Stimulated activated CD4-positive, alpha-beta T cell treated with anti-CD3 and anti-CD28 coated beads, Interleukin-2, amount 100 ng/mL, for 48 hours (primary cell): ENCODE results near the gene IGFN1.

Experiments used
- DNase-seq, 2 donors: peaks; one replicate each; pipeline ENCODE4 v3.0.0-alpha.2; 2020

The IGFN1 gene

DNA sequence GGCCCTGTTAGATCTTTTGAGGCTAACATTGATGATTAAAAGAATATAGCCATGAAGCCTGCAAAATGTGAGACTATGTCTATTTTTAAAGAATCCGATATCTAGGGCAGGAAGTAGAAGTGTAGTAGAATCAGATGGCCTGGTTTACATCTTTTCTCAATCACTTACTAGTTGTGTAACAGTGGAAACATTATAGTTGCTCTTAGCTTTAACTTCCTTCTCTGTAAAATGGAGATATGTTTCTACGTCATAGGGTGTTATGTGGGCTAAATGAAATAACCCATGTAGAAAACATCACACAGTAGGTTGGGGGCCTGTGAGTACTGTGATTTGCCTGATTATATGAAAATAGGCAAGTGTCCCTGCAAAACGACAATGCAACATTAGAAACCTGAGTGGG lies 4.4 kb upstream of the IGFN1 start:
- DNase-seq = no peak

DNA sequence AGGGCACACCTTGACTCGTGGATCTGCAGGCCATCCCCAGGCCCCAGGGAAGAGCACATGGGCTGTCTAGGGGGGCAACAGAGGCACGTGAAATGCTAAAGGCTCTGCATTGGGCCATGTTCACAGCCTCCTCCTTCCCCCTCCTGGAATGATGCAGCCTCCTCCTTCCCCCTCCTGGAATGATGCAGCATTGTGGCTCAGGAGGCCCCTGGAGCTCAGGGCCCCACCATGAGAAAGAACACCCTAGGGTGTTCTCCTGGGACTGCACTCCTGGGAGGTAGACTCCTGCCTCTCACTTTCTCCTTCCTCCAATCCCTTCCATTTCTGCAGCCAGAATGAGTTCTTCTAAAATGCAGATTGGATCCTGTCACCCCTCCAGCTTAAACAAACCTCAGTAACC lies 1.5 kb upstream of the IGFN1 start:
- no peak for DNase-seq

DNA sequence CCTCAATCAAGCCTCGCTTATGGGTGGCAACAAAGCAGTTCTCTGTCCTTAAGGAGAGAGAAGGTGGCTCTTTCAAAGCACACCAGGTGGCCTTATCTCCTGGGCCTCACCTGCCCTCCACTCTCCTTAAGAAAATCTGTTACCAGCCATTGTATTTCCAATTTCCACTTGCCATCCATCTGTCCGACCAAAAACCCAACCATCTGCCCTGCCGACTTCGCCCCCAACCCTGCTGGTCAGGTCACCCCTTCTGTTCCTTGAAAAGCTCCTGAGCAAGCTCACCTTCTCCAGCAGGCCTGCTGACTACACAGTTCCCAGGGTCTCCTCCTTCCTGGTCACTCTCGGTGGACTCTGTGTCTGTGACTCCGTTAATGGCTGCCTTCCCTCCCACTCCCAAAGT lies 619 bp upstream of the IGFN1 start:
- no peak for DNase-seq

DNA sequence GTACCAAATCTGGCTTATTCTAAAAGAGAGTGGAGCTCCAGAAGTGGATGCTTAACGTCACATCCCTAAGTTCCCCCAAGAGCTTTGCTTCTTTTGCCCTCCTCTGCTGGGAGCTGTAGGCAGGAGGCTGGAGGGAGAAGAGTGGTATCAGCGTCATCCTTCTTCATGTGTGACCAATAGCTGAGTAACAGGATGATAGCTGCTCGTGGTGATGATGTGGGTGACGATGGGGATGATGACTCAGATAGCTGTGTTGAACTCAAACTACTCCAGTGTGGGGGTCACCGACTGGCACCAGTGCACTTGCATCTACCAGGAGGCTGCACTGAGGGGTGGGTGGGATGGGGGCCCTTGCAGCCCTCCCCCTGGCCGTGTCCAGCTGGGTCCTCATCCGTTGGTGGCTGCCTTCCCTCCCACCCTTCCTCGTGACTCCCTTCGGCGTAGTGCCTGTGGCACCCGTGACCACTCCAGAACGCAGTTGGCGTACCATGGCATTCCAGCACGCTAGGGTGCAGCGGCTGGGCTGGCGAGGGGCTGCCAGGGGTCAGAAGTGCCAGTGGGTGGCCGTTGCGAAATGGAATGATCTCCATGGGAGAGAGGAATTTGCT lies 1.1 kb downstream of the IGFN1 start:
- peak; percentile 17 to 35 for DNase-seq

DNA sequence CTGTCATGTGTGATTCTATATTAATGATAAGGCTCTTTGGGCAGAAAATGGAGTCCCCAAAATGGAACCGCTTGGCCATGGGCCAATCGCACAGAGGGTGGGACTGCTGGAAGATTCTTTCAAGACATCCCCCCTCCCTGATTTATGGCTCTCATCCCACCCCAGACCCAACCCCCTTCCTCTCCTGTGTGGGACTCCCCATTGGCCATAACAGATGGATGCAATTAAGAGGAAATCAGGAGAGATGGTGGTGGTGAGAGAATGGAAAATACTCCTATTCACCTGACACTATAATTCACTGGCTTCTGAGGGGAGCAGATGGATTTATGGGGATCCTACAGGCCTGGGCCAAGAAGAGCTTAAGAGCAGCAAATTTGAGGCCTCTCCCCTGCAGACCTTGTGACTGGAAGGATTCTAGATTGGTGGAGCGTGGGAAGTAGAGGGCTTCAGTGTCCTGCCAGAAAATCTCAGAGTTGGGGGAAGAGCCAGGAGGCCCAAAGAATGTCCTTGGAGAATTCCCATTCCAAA lies 1.7 kb downstream of the IGFN1 start:
- DNase-seq = no peak

DNA sequence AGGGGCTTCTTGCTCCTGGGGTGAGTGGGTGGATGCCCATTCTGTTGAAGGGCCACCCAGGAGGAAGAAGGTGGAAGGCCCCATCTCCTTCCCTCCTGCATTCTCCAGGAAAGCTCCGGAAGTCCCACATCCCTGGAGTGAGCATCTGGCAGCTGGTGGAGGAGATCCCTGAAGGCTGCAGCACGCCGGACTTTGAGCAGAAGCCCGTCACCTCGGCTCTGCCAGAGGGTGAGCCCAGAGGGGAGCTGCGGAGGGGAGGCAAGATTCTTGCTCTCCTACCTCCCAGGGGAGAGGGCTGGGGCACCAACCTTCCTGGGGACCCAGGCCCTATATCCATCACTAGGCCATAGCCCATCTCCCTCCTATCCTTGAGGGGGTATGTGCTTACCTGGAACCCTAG lies 3.4 kb downstream of the IGFN1 start:
- no peak for DNase-seq

DNA sequence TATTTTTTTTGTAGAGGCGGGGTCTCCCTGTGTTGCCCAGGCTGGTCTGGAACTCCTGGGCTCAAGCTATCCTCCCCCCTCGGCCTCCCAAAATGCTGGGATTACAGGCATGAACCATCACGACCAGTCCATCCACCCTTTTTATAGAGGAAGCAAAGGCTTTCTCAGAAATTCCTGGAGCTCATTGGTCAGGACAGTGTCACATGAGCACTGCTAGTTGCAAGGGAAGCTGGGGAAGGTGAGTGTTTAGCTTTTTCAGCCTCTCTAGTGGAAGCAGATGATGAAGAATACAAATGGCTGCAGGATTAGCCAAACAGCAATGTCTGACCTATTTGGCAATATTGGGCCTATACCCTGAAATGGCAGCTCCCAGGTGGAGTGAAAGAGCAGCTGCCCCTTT lies 8.0 kb downstream of the IGFN1 start:
- no peak for DNase-seq

DNA sequence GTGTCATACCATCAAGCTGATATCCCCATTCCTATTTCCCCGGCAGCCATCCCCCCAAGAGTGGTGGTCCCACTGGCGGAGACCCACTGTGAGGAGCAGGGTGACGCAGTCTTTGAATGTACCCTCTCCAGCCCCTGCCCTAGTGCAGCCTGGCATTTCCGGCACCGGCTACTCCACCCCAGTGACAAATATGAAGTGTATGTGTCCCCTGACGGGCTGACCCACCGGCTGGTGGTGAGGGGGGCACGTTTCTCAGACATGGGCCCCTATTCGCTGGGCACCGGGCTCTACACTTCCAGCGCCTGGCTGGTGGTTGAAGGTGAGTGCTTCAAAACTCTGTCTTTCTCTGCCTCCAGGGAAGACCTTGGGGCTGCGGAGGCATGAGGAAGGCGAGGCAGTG lies 14.4 kb downstream of the IGFN1 start:
- no peak for DNase-seq

DNA sequence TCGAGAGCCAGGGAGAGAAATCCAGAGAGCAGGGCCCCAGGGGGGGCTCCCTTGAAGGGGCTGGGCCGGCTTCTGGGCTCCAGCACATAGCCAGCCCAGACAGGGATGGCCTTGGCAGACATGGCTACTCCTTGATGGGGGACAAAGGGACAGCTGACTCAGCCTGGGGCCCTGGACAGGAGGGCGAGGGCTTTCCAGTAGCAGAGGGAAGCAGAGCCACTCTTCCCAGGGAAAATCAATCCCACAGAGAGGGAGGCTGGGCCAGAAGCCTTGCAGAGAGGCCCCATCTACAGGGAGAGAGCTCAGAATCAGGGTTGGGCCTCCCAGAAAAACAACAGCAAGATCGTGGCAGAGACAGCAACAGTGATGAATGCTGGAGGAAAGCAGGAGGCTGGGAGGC lies 15.6 kb downstream of the IGFN1 start:
- no peak for DNase-seq

DNA sequence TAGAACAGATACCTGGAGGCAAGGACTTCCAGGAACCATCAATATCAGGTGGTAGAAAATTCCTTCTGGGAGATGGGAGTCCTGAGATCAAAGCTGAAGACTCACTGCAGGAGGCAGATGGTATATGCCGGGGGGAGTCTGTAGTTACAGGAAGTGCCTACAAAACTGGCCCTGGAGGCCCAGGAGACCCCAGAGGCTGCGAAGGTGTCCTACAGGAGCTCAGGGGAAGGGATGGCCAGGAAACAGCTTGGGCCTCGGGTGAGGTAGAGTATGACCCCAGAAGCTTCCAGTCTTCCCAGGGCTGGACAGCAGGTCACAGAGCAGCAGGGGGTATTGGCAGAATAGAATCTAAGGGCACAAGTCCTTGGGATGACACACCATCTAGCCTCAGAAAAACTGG lies 16.4 kb downstream of the IGFN1 start:
- DNase-seq = no peak

DNA sequence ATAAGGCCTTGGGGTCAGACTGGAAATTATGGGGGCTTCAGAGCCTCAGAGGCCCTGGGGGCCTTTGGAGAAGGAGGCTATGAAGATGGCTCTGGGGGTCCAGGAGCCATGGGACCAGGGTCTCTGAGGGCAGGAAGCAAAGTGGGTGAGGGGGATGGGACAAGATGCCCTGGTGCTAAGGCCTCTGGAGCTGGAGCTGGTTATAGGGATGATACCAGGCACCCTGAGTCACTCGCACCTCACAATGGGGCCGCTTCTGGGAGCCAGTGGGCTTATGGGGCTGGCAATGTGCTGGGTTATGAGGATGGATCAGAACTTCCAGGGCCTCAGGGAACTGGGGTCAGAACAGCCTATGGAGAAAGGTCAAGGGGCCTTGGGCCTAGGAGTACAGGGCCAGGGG lies 17.6 kb downstream of the IGFN1 start:
- DNase-seq = no peak

DNA sequence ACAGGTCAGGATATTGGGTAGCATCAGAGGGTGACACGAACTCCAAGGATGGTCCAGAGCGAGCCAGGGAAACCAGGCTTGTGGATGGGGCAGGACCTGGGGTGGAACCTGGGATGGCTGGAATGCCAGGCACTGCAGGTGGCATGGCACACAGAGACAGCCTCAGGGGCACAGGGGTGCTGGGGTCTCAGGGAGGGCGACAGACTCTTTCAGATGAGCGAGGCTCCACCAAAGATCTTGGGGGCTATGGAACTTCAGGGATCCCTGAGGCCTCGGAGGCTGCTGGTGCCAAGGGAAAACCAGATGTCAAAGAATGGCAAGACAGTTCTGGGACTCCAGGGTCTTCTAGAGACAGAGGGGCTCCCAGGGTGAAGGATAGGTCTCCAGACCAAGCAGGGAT lies 21.4 kb downstream of the IGFN1 start:
- no peak for DNase-seq

DNA sequence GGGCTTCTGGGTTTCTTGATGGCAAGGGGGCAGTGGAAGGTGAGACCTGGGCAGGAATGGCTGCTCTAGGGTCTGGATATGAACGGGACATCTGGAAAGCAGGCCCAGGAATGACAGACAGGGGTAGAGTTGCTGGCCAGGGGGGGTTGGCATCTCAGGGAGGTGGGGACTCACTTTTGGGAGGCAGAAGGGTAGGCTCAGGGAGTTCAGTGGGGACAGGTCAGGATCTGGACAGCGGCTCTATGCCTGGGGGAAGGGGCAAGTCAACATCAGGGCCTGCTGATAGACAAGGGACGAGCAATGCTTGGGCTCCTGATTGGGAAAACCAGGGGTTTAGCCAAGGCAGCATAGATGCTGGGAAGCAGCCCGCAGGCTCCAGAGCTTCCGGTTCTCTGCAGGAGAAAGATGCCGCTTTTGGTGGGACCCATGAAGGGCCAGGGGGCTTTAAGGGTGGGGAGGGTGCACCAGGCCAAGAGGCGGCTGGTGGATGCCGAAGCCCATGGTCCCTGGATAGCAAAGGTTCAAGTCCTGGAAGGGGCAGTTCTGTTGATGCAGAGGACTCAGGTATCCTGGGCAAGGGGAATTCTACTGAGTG lies 21.9 kb downstream of the IGFN1 start:
- DNase-seq = no peak

DNA sequence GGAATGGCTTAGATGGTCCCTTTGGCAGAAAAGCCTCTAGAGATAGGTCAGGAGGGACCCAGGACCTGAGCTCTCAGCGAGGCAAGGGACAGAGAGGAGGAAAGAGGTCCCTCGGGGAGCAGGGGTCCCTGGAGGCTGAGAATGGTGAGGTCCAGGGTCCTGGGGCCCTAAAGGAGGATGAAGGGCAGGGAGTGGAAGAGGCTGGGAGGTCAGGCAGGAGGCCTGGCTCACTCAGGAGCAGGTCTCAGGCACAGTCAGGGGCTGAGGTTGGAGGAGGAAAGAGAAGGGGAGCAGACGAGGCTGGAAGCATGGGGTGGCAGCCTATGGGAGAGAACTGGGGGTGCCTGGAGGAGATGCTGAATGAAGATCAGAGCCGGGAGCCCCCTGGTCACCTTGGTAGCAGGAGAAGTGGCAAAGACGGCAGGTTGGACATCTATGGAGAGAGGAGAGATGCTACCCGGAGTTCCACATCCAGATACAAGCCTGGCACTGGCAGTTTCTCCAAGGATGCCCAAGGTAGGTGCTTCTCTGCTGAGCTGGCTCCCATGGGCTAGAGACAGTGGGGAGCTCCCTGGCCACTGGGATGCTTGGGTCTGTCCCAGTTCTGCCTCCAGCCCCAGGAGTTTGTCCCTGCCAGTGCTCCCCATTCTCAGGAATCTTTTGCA lies 22.6 kb downstream of the IGFN1 start:
- no peak for DNase-seq

DNA sequence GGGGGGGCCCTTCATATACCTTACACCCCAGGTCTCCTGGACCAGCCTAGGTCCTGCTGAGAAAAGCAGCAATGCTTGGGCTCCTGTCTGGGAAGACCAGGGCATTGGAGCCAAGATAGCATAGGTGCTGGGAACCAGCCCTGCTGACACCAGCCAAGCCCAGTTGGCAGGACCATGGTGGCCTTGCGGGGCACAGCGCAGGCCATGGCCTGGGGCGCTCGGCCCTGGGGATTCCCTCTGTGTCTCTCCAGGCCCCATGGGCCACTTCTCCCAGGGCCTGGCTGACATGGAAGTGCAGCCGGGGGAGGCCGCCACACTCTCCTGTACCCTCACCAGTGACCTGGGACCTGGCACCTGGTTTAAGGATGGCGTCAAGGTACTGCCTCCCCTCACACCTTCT lies 23.3 kb downstream of the IGFN1 start:
- no peak for DNase-seq

DNA sequence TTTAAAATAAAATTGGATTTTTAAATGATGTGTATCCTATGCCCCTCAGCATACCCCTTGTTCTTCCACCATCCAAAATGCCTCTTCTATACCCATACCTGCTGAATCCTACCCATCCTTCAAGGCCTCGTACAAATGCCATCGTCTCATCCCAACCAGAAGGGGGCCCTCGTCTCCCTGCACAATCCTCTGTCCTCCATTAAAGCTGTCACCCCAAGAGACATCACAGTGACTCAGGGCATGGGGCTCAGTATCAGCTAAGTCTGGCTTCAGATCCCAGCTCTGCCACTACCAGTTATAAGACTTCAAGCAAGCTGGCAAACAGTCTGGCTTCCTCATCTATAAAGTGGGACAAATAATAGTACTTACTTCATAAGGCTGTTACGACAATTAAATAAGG lies 23.8 kb downstream of the IGFN1 start:
- no peak for DNase-seq

DNA sequence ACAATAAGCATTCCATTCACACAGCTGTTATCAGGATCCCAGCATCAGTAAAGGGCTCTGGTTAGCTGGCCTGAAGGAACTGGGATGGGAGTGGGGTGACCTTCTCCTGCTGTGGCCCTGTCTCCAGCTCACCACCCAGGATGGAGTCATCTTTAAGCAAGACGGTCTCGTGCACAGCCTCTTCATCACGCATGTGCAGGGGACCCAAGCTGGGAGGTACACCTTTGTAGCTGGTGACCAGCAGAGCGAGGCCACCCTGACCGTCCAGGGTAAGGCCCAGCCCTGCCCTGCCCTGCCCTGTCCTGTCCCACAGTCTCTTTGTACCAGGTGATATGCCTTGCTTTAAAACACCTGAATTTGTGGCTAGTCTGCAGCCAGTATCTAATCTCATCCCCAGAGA lies 24.3 kb downstream of the IGFN1 start:
- DNase-seq = no peak

DNA sequence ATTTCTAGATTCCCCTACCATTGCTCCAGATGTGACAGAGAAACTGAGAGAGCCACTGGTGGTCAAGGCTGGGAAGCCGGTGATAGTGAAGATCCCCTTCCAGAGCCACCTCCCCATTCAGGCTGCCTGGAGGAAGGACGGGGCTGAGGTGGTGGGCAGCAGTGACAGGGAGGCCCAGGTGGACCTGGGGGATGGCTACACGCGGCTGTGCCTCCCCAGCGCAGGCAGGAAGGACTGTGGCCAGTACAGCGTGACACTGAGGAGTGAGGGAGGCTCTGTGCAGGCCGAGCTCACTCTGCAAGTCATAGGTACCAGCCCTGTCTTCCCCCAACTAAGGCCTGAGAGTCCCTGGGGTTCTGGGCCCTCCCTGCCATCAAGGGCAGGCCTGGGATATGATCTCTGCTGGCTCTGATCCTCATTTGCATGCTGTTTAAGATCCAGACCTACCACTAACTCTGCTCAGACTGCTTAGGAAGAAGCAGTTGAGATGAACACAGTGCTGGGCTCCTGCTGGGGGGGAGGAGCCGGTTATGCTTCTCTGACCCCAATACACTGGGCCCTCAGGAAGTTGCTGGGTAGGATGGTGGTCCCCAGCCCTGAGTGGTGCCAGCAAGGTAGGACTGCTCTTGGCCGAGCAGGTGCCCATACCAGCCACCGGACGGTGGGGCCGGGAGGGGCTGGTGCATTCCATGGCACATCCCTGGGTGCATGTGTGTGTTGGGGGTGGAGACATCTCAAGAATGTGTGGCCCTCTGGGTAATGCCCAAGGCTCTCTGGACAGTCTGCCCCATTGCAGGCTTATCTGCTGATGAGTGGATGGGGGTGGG lies 25.1 kb downstream of the IGFN1 start:
- DNase-seq = no peak

DNA sequence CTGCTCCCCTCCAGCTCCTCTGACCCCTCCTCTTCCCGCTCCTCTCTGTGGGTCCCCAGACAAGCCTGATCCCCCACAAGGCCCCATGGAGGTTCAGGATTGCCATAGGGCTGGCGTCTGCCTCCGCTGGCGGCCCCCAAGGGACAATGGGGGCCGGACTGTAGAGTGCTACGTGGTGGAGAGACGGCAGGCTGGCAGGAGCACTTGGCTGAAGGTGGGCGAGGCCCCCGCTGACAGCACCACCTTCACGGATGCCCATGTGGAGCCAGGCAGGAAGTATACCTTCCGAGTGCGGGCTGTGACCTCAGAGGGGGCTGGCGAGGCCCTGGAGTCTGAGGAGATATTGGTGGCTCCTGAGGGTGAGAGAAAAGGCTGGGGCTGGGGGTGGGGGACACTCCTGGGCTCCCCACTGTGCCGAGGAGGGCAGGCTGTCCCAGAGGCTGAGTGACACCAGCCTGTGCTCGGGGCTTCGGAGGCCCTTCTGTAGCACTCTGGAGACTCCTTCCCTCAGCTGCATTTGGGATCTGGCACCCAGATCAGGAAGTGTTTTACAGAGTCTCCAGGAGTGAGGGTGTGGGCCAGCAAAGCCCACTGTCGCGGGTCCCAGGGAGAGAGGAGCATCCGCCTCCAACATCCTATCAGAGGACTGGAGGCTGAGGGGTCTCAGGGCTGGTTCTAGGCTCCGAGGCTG lies 25.9 kb downstream of the IGFN1 start:
- no peak for DNase-seq

DNA sequence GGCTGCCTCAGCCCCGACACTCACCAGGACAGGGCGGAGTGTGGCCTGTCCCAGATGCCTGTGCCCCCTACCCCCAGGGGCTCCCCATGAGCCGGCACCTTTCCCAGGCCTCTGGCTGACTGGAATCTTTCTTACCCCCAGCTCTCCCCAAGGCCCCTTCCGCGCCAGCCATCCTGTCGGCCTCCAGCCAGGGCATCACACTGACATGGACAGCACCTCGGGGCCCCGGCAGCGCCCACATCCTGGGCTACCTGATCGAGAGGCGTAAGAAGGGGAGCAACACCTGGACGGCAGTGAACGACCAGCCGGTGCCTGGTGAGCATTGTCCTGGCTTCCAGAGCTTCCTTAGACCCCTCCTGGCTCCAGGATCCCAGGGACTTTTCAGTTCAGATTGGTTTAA lies 26.5 kb downstream of the IGFN1 start:
- DNase-seq = no peak

DNA sequence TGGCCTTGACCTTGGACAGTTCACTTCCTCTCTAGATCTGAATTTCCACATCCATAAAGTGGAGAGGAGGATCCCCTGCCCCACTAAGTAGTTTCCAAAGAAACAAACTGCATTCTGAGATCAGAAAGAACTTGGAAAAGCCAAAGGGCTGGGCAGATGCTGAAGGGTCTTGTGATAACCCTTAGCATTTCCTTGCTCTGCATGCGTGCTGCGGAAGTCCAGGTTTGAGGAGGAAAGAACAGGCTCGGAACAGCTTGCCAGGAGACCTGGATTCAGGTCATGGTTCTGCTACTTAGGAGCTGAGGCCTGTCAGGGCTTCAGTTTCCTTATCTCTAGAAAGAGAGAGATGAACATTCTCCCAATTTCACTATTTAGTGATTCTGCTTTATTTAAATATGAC lies 27.2 kb downstream of the IGFN1 start:
- DNase-seq = no peak

DNA sequence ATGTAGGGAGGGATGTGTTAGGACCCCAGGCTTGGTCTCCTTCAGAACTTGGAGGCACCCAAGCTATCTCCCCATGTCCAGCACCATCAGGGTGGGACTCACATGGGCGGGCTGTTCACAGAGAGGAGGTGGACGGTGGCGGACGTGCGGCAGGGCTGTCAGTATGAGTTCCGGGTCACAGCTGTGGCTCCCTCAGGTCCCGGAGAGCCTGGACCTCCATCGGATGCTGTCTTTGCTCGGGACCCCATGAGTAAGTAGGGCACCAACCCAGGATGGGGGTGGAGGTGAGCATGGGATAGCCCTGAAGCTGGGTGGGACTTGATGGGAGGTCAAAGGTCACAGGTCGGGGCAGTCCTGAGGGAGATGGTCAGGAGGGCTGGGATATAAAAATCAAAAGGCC lies 27.8 kb downstream of the IGFN1 start:
- no peak for DNase-seq
